SU-DHL-6 (cell line): ENCODE measurements around the gene GORASP2.

Experiments
- EZH2phosphoT487 ChIP-seq: fragments of 200-600 bp; sonication (generic), shearing (Covaris generic); conservative IDR thresholded peaks from 2 replicates; pipeline ENCODE4 v1.6.1; 2018; ENCODE audit warnings: mild to moderate bottlenecking, antibody characterized with exemption, low read length, moderate library complexity, mixed read lengths
- TF ChIP-seq, protein P1 (sequence below): fragments of 200-600 bp; sonication (generic); IDR thresholded peaks from one replicate; pipeline ENCODE4 v1.5.1; 2017; ENCODE audit warnings: antibody characterized with exemption, mild to moderate bottlenecking, low read length, moderate library complexity; ENCODE audit not compliant: insufficient read depth, poor library complexity, severe bottlenecking

DNA sequence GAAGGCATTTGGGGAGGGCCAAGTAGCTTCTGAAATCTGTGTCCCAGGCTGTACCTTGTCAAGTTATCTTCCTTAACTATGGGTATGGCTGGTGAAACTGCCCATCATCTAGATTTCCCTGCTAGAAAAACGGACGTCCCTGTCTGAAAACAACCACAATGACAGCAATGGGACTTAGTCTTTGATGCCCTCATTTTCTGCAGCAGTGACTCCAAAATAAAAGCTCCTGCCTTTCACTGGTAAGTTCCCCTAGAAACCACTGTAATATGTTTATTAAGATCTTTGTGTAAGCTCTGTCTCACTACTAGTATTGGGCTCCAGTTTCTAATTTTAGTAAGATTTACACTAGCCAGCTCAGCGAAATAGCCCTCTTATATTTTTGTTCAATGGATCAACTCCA lies 47.2 kb upstream of the GORASP2 start:
- TF ChIP-seq, protein P1, sequence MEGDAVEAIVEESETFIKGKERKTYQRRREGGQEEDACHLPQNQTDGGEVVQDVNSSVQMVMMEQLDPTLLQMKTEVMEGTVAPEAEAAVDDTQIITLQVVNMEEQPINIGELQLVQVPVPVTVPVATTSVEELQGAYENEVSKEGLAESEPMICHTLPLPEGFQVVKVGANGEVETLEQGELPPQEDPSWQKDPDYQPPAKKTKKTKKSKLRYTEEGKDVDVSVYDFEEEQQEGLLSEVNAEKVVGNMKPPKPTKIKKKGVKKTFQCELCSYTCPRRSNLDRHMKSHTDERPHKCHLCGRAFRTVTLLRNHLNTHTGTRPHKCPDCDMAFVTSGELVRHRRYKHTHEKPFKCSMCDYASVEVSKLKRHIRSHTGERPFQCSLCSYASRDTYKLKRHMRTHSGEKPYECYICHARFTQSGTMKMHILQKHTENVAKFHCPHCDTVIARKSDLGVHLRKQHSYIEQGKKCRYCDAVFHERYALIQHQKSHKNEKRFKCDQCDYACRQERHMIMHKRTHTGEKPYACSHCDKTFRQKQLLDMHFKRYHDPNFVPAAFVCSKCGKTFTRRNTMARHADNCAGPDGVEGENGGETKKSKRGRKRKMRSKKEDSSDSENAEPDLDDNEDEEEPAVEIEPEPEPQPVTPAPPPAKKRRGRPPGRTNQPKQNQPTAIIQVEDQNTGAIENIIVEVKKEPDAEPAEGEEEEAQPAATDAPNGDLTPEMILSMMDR: no peak
- TF ChIP-seq EZH2phosphoT487: no peak
